ENCODE measurements around the gene PHF10.
A peak's percentile ranks its signal among the peaks of the same experiment; 100 is the strongest.

PHF10 gene

DNA sequence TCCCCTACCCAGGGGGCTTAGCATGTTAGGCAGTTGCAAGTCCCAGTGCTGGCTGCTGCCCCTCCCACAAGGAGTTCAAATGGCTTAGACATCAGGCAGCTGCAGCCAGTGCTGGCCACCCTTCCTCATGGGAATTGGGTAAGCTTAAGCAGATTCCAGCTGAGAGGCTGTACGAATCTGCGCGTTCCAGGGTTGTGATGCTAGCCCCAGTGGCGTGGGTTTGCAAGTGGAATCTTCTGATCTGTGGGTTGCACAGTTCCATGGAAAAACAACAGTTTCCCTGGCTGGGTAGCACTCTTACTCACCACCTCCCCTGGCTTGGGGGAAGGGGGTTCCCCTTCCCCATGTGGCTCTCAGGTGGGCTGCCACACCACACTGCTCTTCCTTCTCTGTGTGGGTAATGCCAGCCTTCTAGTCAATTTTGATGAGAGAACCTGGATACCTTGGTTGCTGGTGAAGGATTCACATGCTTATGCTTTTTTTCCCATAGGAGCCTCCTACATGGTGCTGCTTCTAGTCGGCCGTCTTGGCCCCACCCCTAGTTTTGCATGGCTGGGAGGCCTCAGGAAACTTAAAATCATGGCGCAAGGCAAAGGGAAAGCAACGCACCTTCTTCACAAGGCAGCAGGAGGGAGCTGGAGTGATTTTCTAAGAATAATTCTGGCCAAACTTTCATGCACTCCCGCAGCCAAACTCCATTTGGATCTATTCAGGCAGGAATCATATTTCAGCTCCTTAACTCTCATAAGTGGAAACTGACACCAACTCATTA lies 14.1 kb upstream of the PHF10 start:
- TF ChIP-seq, protein P1, sequence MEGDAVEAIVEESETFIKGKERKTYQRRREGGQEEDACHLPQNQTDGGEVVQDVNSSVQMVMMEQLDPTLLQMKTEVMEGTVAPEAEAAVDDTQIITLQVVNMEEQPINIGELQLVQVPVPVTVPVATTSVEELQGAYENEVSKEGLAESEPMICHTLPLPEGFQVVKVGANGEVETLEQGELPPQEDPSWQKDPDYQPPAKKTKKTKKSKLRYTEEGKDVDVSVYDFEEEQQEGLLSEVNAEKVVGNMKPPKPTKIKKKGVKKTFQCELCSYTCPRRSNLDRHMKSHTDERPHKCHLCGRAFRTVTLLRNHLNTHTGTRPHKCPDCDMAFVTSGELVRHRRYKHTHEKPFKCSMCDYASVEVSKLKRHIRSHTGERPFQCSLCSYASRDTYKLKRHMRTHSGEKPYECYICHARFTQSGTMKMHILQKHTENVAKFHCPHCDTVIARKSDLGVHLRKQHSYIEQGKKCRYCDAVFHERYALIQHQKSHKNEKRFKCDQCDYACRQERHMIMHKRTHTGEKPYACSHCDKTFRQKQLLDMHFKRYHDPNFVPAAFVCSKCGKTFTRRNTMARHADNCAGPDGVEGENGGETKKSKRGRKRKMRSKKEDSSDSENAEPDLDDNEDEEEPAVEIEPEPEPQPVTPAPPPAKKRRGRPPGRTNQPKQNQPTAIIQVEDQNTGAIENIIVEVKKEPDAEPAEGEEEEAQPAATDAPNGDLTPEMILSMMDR (IDR thresholded peaks at IDR 0.05; ENCODE audit: low read depth, low read length), result no peak
- H3K4me3 ChIP-seq (ENCODE audit: low read depth, low read length), result no peak overlapping the region

DNA sequence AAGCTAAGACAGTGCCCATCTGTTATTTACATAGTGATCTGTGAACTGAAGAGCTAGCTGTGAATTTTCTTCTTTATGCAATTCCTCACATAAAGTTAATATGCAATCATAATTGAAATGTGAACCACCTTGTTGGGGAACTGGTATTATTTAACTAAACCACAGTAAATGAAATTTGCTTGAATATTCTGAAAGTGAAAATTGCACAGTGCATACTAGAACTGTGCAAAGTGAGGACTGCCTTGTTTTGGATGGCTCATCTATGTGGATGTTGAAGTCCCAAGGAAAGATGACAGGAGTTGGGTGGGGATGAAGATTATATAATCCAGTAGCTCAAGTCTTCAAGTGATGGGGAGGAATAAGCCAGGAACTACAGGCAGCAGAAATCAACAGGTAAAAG lies 5.7 kb upstream of the PHF10 start:
- H3K4me3 ChIP-seq (ENCODE audit: low read depth, low read length), result no peak overlapping the region
- TF ChIP-seq, protein P1 (IDR thresholded peaks at IDR 0.05; ENCODE audit: low read depth, low read length), result no peak

- TF ChIP-seq, protein P1 (IDR thresholded peaks at IDR 0.05; ENCODE audit: low read depth, low read length), result no peak
- H3K4me3 ChIP-seq (ENCODE audit: low read depth, low read length), result no peak overlapping the region
Measured at GRCh38 chr6:169726963-169727362, 2.7 kb upstream of the PHF10 start.

- TF ChIP-seq, protein P1 (IDR thresholded peaks at IDR 0.05; ENCODE audit: low read depth, low read length), result no peak
- no peak overlapping the region for H3K4me3 ChIP-seq (ENCODE audit: low read depth, low read length)
Measured at GRCh38 chr6:169726049-169726400, 1.7 kb upstream of the PHF10 start.

- peak overlapping the region; percentile 57 for H3K4me3 ChIP-seq (ENCODE audit: low read depth, low read length)
- TF ChIP-seq, protein P1 (IDR thresholded peaks at IDR 0.05; ENCODE audit: low read depth, low read length), result no peak
Measured at GRCh38 chr6:169725125-169726048, 1.1 kb upstream of the PHF10 start.

- TF ChIP-seq, protein P1 (IDR thresholded peaks at IDR 0.05; ENCODE audit: low read depth, low read length), result no peak
- H3K4me3 ChIP-seq (ENCODE audit: low read depth, low read length), result peak overlapping the region; percentile 46
Measured at GRCh38 chr6:169723991-169724493, 258 bp downstream of the PHF10 start.

All from WI38 (cell line).